Esophagus squamous epithelium (tissue), 4 donors: ENCODE data around the gene ASL.

Source experiments
- POLR2A ChIP-seq, 4 donors: fragments of 450-650 bp; IDR thresholded peaks; one replicate each; pipeline ENCODE4 v1.6.1; 2017; ENCODE audit warnings: antibody characterized with exemption in 4 of 4, mild to moderate bottlenecking in 4 of 4, moderate library complexity in 3 of 4
- TF ChIP-seq, protein P1 (sequence below), 6 experiments: fragments of 450-650 bp in 4 of 6; fragments of 200-600 bp in 2 of 6; sonication (generic) in 2 of 6; IDR thresholded peaks; one replicate each; pipeline ENCODE4 v1.5.1; 2016 to 2019; ENCODE audit warnings: antibody characterized with exemption in 6 of 6, mild to moderate bottlenecking in 4 of 6, moderate library complexity in 4 of 6

DNA sequence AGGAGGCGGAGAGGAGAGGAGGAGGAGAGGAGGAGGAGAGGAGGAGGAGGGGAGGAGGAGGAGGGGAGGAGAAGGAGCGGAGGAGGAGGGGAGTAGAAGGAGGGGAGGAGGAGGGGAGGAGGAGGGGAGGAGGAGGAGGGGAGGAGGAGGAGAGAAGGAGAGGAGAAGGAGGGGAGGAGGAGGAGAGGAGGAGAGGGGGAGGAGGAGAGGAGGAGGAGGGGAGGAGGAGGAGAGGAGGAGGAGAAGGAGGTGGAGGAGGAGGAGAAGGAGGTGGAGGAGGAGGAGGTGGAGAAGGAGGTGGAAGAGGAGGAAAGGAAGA is 23.6 kb downstream of the ASL start:
- TF ChIP-seq, protein P1, sequence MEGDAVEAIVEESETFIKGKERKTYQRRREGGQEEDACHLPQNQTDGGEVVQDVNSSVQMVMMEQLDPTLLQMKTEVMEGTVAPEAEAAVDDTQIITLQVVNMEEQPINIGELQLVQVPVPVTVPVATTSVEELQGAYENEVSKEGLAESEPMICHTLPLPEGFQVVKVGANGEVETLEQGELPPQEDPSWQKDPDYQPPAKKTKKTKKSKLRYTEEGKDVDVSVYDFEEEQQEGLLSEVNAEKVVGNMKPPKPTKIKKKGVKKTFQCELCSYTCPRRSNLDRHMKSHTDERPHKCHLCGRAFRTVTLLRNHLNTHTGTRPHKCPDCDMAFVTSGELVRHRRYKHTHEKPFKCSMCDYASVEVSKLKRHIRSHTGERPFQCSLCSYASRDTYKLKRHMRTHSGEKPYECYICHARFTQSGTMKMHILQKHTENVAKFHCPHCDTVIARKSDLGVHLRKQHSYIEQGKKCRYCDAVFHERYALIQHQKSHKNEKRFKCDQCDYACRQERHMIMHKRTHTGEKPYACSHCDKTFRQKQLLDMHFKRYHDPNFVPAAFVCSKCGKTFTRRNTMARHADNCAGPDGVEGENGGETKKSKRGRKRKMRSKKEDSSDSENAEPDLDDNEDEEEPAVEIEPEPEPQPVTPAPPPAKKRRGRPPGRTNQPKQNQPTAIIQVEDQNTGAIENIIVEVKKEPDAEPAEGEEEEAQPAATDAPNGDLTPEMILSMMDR (IDR thresholded peaks at IDR 0.05), result no peak
- no peak for TF ChIP-seq POLR2A (IDR thresholded peaks at IDR 0.05)
